Natural killer cell (primary cell): ENCODE measurements around the gene RBM4B. TPM values are rescaled to one million over a fixed set of nuclear protein-coding genes. Genes with fewer than 3 reads are reported as not detected.
"Not testable (repeated sequence)": the region's sequence is repeated elsewhere in the genome, so short reads cannot be mapped to it uniquely, and the experiment has no call there.

Experiments
- ATAC-seq, 3 donors: fragments of 150-1000 bp in 2 of 3; fragments of 200-7000 bp in 1 of 3; cut with Tn5 transposase; 1 replicate in 1 of 3; 2 replicates in 2 of 3; pipeline ENCODE4 v1.10.0; 2021; ENCODE audit warnings: mild to moderate bottlenecking in 2 of 3, moderate library complexity in 2 of 3
- DNase-seq, 2 donors: peaks; one replicate each; pipeline versions ENCODE4 v3.0.0 to v3.0.0-alpha.2; 2013 to 2021; ENCODE audit warnings: mixed read lengths in 1 of 2
- H3K27ac ChIP-seq: one replicate; pipeline ENCODE4 v1.5.1; 2013; ENCODE audit warnings: mild to moderate bottlenecking, low read length
- H3K27me3 ChIP-seq: one replicate; pipeline ENCODE4 v1.6.1; 2013; ENCODE audit warnings: low read length; ENCODE audit not compliant: control insufficient read depth, insufficient read depth
- H3K36me3 ChIP-seq: one replicate; pipeline ENCODE4 v1.6.1; 2013; ENCODE audit warnings: low read length; ENCODE audit not compliant: control insufficient read depth, insufficient read depth
- H3K4me1 ChIP-seq: one replicate; pipeline ENCODE4 v1.6.1; 2013; ENCODE audit warnings: low read length; ENCODE audit not compliant: control insufficient read depth, insufficient read depth
- H3K4me3 ChIP-seq: one replicate; pipeline ENCODE4 v1.5.1; 2013; ENCODE audit warnings: low read length
- H3K9me3 ChIP-seq: one replicate; pipeline ENCODE4 v1.6.1; 2013; ENCODE audit warnings: low read length; ENCODE audit not compliant: control insufficient read depth, insufficient read depth
- H3K27ac Mint-ChIP-seq, 2 donors: one replicate each; pipeline ENCODE4 v1.8.0; 2022; ENCODE audit warnings: mild to moderate bottlenecking in 2 of 2, mixed read lengths in 2 of 2, moderate library complexity in 1 of 2
- H3K27me3 Mint-ChIP-seq, 2 donors: one replicate each; pipeline ENCODE4 v1.8.0; 2022; ENCODE audit warnings: low read depth in 2 of 2, mixed read lengths in 2 of 2
- H3K36me3 Mint-ChIP-seq: one replicate; pipeline ENCODE4 v1.8.0; 2022; ENCODE audit warnings: mixed read lengths
- H3K4me1 Mint-ChIP-seq, 2 donors: one replicate each; pipeline ENCODE4 v1.8.0; 2022; ENCODE audit warnings: mixed read lengths in 2 of 2
- H3K4me3 Mint-ChIP-seq: one replicate; pipeline ENCODE4 v1.8.0; 2022; ENCODE audit warnings: mild to moderate bottlenecking, moderate library complexity, mixed read lengths
- H3K9me3 Mint-ChIP-seq, 2 donors: one replicate each; pipeline ENCODE4 v1.8.0; 2022; ENCODE audit warnings: mixed read lengths in 2 of 2
- CTCF ChIP-seq: fragments of 200-600 bp; IDR thresholded peaks from one replicate; pipeline ENCODE4 v1.8.0; 2022; ENCODE audit warnings: antibody characterized with exemption
- WGBS: methylation state at CpG from one replicate; pipeline ENCODE4 v1.1.7; 2013; ENCODE audit warnings: missing lambda C conversion rate; ENCODE audit not compliant: insufficient coverage; 5-methylcytosine and 5-hydroxymethylcytosine counted together
- intact Hi-C: fragments of 100-400 bp; cut with micrococcal nuclease; formaldehyde crosslinking; loops from one replicate; pipeline ENCODE4 v1.14.2; 2022
- total RNA-seq, 4 donors: library from RNA; stranded (reverse); fragments of 120-200 nt in 1 of 4; gene quantifications; one replicate each; pipeline versions ENCODE4 v1.2.3 to v1.2.4, GENCODE V29; 2013 to 2022

Gene RBM4B, protein sequence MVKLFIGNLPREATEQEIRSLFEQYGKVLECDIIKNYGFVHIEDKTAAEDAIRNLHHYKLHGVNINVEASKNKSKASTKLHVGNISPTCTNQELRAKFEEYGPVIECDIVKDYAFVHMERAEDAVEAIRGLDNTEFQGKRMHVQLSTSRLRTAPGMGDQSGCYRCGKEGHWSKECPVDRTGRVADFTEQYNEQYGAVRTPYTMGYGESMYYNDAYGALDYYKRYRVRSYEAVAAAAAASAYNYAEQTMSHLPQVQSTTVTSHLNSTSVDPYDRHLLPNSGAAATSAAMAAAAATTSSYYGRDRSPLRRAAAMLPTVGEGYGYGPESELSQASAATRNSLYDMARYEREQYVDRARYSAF
- 10 to 100 TPM; 11.1 to 23.0 (median 12.4) TPM for total RNA-seq
- total RNA-seq (2013): 30.4 TPM

- H3K27ac Mint-ChIP-seq: peak within 1 kb of the TSS; percentile 98 to 100
- H3K9me3 ChIP-seq: no peaks in the 10 kb centered on the region
- H3K27ac ChIP-seq: peak within 1 kb of the TSS; percentile 95
- ATAC-seq (peak; percentile 87 to 97 (median 88)), DNase-seq (peak; percentile 96 to 98)
- peaks cover 28 to 42% of the 10 kb centered on the region in 2 donors for H3K4me1 Mint-ChIP-seq
- H3K36me3 ChIP-seq: no peaks in the 10 kb centered on the region
- H3K27me3 ChIP-seq: no peaks in the 10 kb centered on the region
- peaks cover 22% of the 10 kb centered on the region for H3K4me1 ChIP-seq
- H3K36me3 Mint-ChIP-seq: no peaks in the 10 kb centered on the region
- no peaks in the 10 kb centered on the region for H3K27me3 Mint-ChIP-seq
- H3K9me3 Mint-ChIP-seq: no peaks in the 10 kb centered on the region
- TF ChIP-seq CTCF: no peak
- intact Hi-C loops: loop anchor here (1.0 kb wide), 6 partner anchors 39 to 269 kb away; partner anchors contain the start of genes ACTN3, CCDC87, CCS and RBM14
- WGBS: 0% methylated on average over 61 of the region's 61 CpGs
- peak within 1 kb of the TSS; percentile 98 for H3K4me3 Mint-ChIP-seq
- peak within 1 kb of the TSS; percentile 84 for H3K4me3 ChIP-seq
These were observed at the start of gene RBM4B for GRCh38 chr11:66677599-66678375. RBM4B (minus strand) TSS chr11:66677887; CDS start chr11:66677079, 808 bp downstream.

GRCh38 chr11:66725647-66726046 is 48.0 kb upstream of the RBM4B start:
- Histone ChIP-seq H3K4me1 (peaks cover 13% of the 10 kb centered on the region), H3K36me3 (no peaks in the 10 kb centered on the region), H3K4me3 (no peak overlapping the region), H3K27me3 (peaks cover 34% of the 10 kb centered on the region), H3K9me3 (no peaks in the 10 kb centered on the region), H3K27ac (no peak overlapping the region)
- Mint-ChIP-seq H3K27ac (no peak overlapping the region), H3K4me3 (no peak overlapping the region), H3K27me3 (peaks cover 33 to 46% of the 10 kb centered on the region in 2 donors), H3K9me3 (no peaks in the 10 kb centered on the region), H3K36me3 (no peaks in the 10 kb centered on the region), H3K4me1 (peaks cover 11 to 20% of the 10 kb centered on the region in 2 donors)
- intact Hi-C loops: no loop called here
- whole genome bisulfite sequencing: 48% methylated on average over 10 of the region's 10 CpGs
- no peak for TF ChIP-seq CTCF
- DNase-seq: no peak
- no peak for ATAC-seq

DNA sequence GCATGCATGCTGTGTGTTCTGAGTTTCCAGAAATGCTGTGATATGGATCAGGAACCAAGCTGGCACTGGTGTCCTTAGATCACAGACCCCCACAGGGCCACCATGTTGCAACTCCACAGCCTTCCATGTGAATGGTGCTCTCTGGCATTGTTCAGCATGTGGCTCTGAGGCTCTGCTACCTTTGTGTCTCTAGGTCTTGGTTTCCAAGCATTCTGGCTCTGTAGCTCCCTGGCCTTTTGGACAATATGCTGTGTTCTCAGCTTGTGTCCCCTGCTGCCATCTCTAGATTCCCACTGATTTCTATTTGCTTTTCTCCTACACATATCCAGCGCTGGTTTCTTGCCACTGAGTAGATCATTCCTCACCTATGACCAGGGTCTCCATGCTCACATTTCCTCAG is 47.4 kb upstream of the RBM4B start:
- Mint-ChIP-seq H3K36me3 (no peaks in the 10 kb centered on the region), H3K27ac (no peak overlapping the region), H3K4me3 (no peak overlapping the region), H3K27me3 (peaks cover 33 to 51% of the 10 kb centered on the region in 2 donors), H3K9me3 (no peaks in the 10 kb centered on the region), H3K4me1 (peaks cover 11 to 26% of the 10 kb centered on the region in 2 donors)
- DNase-seq (no peak), ATAC-seq (no peak)
- intact Hi-C loops: no loop called here
- Histone ChIP-seq H3K9me3 (no peaks in the 10 kb centered on the region), H3K4me3 (no peak overlapping the region), H3K36me3 (no peaks in the 10 kb centered on the region), H3K27me3 (peaks cover 34% of the 10 kb centered on the region), H3K4me1 (peaks cover 16% of the 10 kb centered on the region), H3K27ac (no peak overlapping the region)
- WGBS: 96% methylated on average over 1 of the region's 1 CpG
- TF ChIP-seq CTCF: no peak

GRCh38 chr11:66724167-66724566 is 46.5 kb upstream of the RBM4B start:
- H3K27ac ChIP-seq, H3K9me3 ChIP-seq, ATAC-seq, H3K4me3 Mint-ChIP-seq, H3K36me3 Mint-ChIP-seq, H3K9me3 Mint-ChIP-seq, DNase-seq, H3K4me3 ChIP-seq, H3K27ac Mint-ChIP-seq, H3K36me3 ChIP-seq, intact Hi-C loops: not testable (repeated sequence)
- peaks cover 11 to 27% of the 10 kb centered on the region in 2 donors for H3K4me1 Mint-ChIP-seq
- WGBS: 86% methylated on average over 5 of the region's 5 CpGs
- peaks cover 27% of the 10 kb centered on the region for H3K27me3 ChIP-seq
- peaks cover 33 to 51% of the 10 kb centered on the region in 2 donors for H3K27me3 Mint-ChIP-seq
- peaks cover 25% of the 10 kb centered on the region for H3K4me1 ChIP-seq
